IMR-90 (cell line): ENCODE data around the gene SPINT1. TPM values are rescaled to one million over a fixed set of nuclear protein-coding genes. Genes with fewer than 3 reads are reported as not detected.

ENCODE experiments used
- ATAC-seq: fragments of 200-7000 bp; cut with Tn5 transposase; 2 replicates; pipeline ENCODE4 v1.9.1; 2020; ENCODE audit warnings: low read depth, mild to moderate bottlenecking, moderate library complexity
- BruUV-seq: library from RNA; stranded (reverse); fragments of 400-500 nt; replicated peaks from 2 replicates; lab custom pipeline; 2021; lab: Mats Ljungman, UMichigan
- CTCF ChIA-PET: fragments of 300-600 bp; formaldehyde crosslinking; extraction: SDS; loops from one replicate; lab custom pipeline; 2021; ENCODE audit warnings: antibody characterized with exemption; lab: Yijun Ruan, JAX
- POLR2A ChIA-PET: fragments of 300-600 bp; sonication (Branson Sonifier 250); formaldehyde crosslinking; loops from one replicate; lab custom pipeline; 2022; ENCODE audit warnings: antibody characterized with exemption; ENCODE audit not compliant: unreplicated experiment; lab: Charles Lee
- DNase-seq: peaks from one replicate; pipeline ENCODE4 v3.0.0; 2013
- H2AFZ ChIP-seq: replicated peaks from 2 replicates; pipeline ENCODE3; 2013; ENCODE audit warnings: low read length, mild to moderate bottlenecking; ENCODE audit not compliant: poor library complexity
- H2AK5ac ChIP-seq: 2 replicates; pipeline ENCODE4 v1.6.1; 2013; ENCODE audit warnings: low read depth, low read length, inconsistent platforms
- H2AK9ac ChIP-seq: replicated peaks from 2 replicates; pipeline ENCODE3; 2013; ENCODE audit warnings: mild to moderate bottlenecking, low read depth, low read length, moderate library complexity; ENCODE audit not compliant: poor library complexity
- H2BK120ac ChIP-seq: 2 replicates; pipeline ENCODE4 v1.6.1; 2013; ENCODE audit warnings: low read depth, low read length, inconsistent platforms
- H2BK15ac ChIP-seq: 3 replicates; pipeline ENCODE4 v1.6.1; 2013; ENCODE audit warnings: low read depth, low read length, inconsistent platforms
- H2BK20ac ChIP-seq: 2 replicates; pipeline ENCODE4 v1.6.1; 2013; ENCODE audit warnings: low read depth, mild to moderate bottlenecking, inconsistent platforms, low read length, moderate library complexity
- H2BK5ac ChIP-seq: 2 replicates; pipeline ENCODE4 v1.6.1; 2013; ENCODE audit warnings: mild to moderate bottlenecking, low read depth, low read length, inconsistent platforms; ENCODE audit not compliant: poor library complexity, severe bottlenecking
- H3K14ac ChIP-seq: replicated peaks from 2 replicates; pipeline ENCODE4 v1.6.1; 2013; ENCODE audit warnings: low read depth, low read length, inconsistent platforms
- H3K18ac ChIP-seq: 2 replicates; pipeline ENCODE4 v1.6.1; 2013; ENCODE audit warnings: low read depth, low read length, control low read depth
- H3K23ac ChIP-seq: 2 replicates; pipeline ENCODE4 v1.6.1; 2013; ENCODE audit warnings: low read depth, low read length, inconsistent platforms
- H3K27ac ChIP-seq: 2 replicates; pipeline ENCODE4 v1.5.1; 2013; ENCODE audit warnings: mild to moderate bottlenecking, control low read depth, low read length; ENCODE audit not compliant: insufficient read depth
- H3K27me3 ChIP-seq: 2 replicates; pipeline ENCODE4 v1.6.1; 2013; ENCODE audit warnings: low read length; ENCODE audit not compliant: control insufficient read depth, insufficient read depth
- H3K36me3 ChIP-seq: 2 replicates; pipeline ENCODE4 v1.6.1; 2013; ENCODE audit warnings: low read length, mixed read lengths; ENCODE audit not compliant: control insufficient read depth, insufficient read depth
- H3K4ac ChIP-seq: 2 replicates; pipeline ENCODE4 v1.6.1; 2013; ENCODE audit warnings: low read depth, low read length, inconsistent platforms
- H3K4me1 ChIP-seq: 2 replicates; pipeline ENCODE4 v1.6.1; 2013; ENCODE audit warnings: low read length, mixed read lengths; ENCODE audit not compliant: control insufficient read depth, insufficient read depth
- H3K4me2 ChIP-seq: 2 replicates; pipeline ENCODE4 v1.6.1; 2013; ENCODE audit warnings: low read depth, mild to moderate bottlenecking, control low read depth, low read length, moderate library complexity
- H3K4me3 ChIP-seq: 2 replicates; pipeline ENCODE4 v1.5.1; 2013; ENCODE audit warnings: low read depth, mild to moderate bottlenecking, control low read depth, low read length, moderate library complexity; ENCODE audit not compliant: insufficient read depth
- H3K56ac ChIP-seq: 2 replicates; pipeline ENCODE4 v1.6.1; 2013; ENCODE audit warnings: low read length, inconsistent platforms; ENCODE audit not compliant: insufficient read depth; ENCODE audit errors: extremely low read depth
- H3K79me1 ChIP-seq, 2 experiments: 2 replicates each; pipeline ENCODE4 v1.6.1; 2013; ENCODE audit warnings: low read length in 2 of 2, inconsistent platforms in 1 of 2, low read depth in 1 of 2
- H3K9ac ChIP-seq: 2 replicates; pipeline ENCODE4 v1.6.1; 2013; ENCODE audit warnings: low read depth, low read length, control low read depth
- H3K9me1 ChIP-seq: 2 replicates; pipeline ENCODE4 v1.6.1; 2013; ENCODE audit warnings: low read length, inconsistent platforms; ENCODE audit not compliant: insufficient read depth
- H3K9me3 ChIP-seq: 2 replicates; pipeline ENCODE4 v1.6.1; 2013; ENCODE audit warnings: low read length; ENCODE audit not compliant: control insufficient read depth, insufficient read depth
- H4K20me1 ChIP-seq: 2 replicates; pipeline ENCODE4 v1.6.1; 2013; ENCODE audit warnings: low read length, inconsistent platforms; ENCODE audit not compliant: insufficient read depth
- H4K5ac ChIP-seq: 2 replicates; pipeline ENCODE4 v1.6.1; 2013; ENCODE audit warnings: mild to moderate bottlenecking, low read depth, low read length, control low read depth
- H4K8ac ChIP-seq, 2 experiments: 2 replicates each; pipeline ENCODE4 v1.6.1; 2013; ENCODE audit warnings: low read depth in 2 of 2, low read length in 2 of 2, control low read depth in 1 of 2, inconsistent platforms in 1 of 2
- H4K91ac ChIP-seq: 2 replicates; pipeline ENCODE4 v1.6.1; 2013; ENCODE audit warnings: low read depth, low read length, inconsistent platforms; ENCODE audit not compliant: insufficient read depth
- MAZ ChIP-seq: IDR thresholded peaks from 2 replicates; pipeline ENCODE4 v1.6.1; 2012; ENCODE audit warnings: low read depth, mild to moderate bottlenecking, low read length, improper control_type of control experiment, moderate library complexity, borderline replicate concordance
- POLR2A ChIP-seq: IDR thresholded peaks from 2 replicates; pipeline ENCODE4 v1.6.1; 2012; ENCODE audit warnings: mild to moderate bottlenecking, low read depth, low read length
- RFX5 ChIP-seq: IDR thresholded peaks from 2 replicates; pipeline ENCODE4 v1.8.0; 2012; ENCODE audit warnings: low read depth, mild to moderate bottlenecking, low read length, moderate library complexity
- USF2 ChIP-seq: fragments of 150-350 bp; IDR thresholded peaks from 2 replicates; pipeline ENCODE4 v1.6.1; 2017; ENCODE audit warnings: mild to moderate bottlenecking, antibody characterized with exemption, low read length, low read depth
- dilution Hi-C: fragments of 300-500 bp; cut with HindIII; formaldehyde crosslinking; loops from one replicate; pipeline ENCODE4 v1.14.3; 2018; ENCODE audit warnings: low sequenced_read_pairs; ENCODE audit not compliant: unreplicated experiment
- in situ Hi-C: fragments of 300-500 bp; cut with MboI; formaldehyde crosslinking; loops from 3 replicates; pipeline ENCODE4 v1.14.3; 2019; ENCODE audit warnings: low sequenced_read_pairs, inconsistent platforms, mixed read lengths
- intact Hi-C: fragments of 100-400 bp; cut with micrococcal nuclease; formaldehyde crosslinking; loops from 2 replicates; pipeline ENCODE4 v1.10.0; 2022
- polyA plus RNA-seq, 3 experiments: library from polyadenylated mRNA; depleted of rRNA; stranded (reverse); fragments of >200 nt; gene quantifications; 2 replicates each; pipeline ENCODE4 v1.2.3, GENCODE V29; 2012; ENCODE audit warnings: low replicate concordance in 1 of 3
- total RNA-seq: library from RNA; depleted of rRNA; stranded (reverse); fragments of >200 nt; gene quantifications from 2 replicates; pipeline ENCODE4 v1.2.3, GENCODE V29; 2012
- TF ChIP-seq, protein P1 (sequence below): fragments of 150-350 bp; IDR thresholded peaks from 2 replicates; pipeline ENCODE4 v1.6.1; 2016; ENCODE audit warnings: low read depth, mild to moderate bottlenecking, low read length, moderate library complexity, borderline replicate concordance

Gene SPINT1
- total and polyA plus RNA-seq, 2 of the 4 experiments (the other 2 are of a cell fraction) = 0.90 to 2.1 TPM

DNA sequence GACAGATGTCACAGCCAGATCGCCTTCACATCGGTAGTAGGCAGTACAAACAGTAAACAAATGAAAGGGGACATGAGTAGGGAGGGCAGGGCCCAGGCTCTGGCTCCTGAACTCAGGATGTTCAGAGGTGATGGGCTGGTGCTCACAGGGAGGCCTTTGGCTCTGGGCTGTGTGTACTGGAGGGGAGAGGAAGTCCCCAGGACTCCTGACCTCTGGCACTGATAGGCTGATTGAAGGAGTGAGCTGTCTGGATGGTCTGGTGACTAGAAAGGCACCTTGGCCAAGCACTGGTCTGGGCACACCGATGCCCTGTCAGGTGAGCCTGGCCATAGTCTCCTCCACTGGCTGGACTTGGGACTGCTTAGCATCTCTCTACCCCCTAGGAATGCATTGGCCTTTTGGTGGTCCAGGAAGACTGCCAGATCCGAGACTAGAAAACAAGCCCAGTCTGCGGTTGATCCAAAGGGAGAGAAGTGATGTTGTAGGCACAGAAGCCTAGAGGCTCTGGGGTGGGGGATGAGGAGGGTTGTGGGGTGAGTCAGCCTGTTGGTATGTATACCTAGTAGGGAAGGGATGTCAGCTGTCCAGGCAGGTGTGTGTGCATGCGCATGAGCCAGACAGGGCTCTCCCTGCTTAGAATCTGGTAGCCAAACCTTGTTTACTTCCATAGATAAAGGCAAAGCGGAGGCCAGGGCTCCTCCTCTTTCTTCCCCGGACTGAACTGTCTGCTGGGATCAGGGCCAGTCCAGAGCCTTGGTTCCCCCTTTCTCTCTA, 1.9 kb downstream of the SPINT1 start (continued):
- TF ChIP-seq POLR2A = no peak

- no peak overlapping the region for H2BK15ac ChIP-seq
- CTCF ChIA-PET = no interaction called here
- H2AK9ac ChIP-seq = no peak overlapping the region
- H3K27me3 ChIP-seq = peaks cover 43% of the 10 kb centered on the region
- H3K4me3 ChIP-seq = no peak overlapping the region
- dilution Hi-C loops (no loop called here), in situ Hi-C loops (no loop called here), intact Hi-C loops (no loop called here)
- H3K27ac ChIP-seq = no peak overlapping the region
- no peak overlapping the region for H4K5ac ChIP-seq
- no TSS peak for BruUV-seq
- no peak overlapping the region for H2BK20ac ChIP-seq
- H3K56ac ChIP-seq = no peak overlapping the region
- H2AFZ ChIP-seq = no peak overlapping the region
- H3K9me1 ChIP-seq = no peaks in the 10 kb centered on the region
- no peaks in the 10 kb centered on the region for H3K79me1 ChIP-seq
- no peak overlapping the region for H2BK5ac ChIP-seq
- no peak overlapping the region for H4K8ac ChIP-seq
- H4K20me1 ChIP-seq = peaks cover 5% of the 10 kb centered on the region; the same call in 1 of the 2 replicates
- no peak overlapping the region for H3K14ac ChIP-seq
- H3K23ac ChIP-seq = no peak overlapping the region
- POLR2A ChIA-PET = no interaction called here
- H3K9ac ChIP-seq = no peak overlapping the region
- 0 out of 2 replicates have a peak, but pooled peaks cover 3% of the 10 kb centered on the region for H3K4me1 ChIP-seq
- no peak overlapping the region for H2BK120ac ChIP-seq
- no peak overlapping the region for H3K4me2 ChIP-seq
- no peak overlapping the region for H3K18ac ChIP-seq
- H4K91ac ChIP-seq = no peak overlapping the region
- H3K4ac ChIP-seq = no peak overlapping the region
- no peak overlapping the region for H2AK5ac ChIP-seq
- no peak for ATAC-seq
- no peaks in the 10 kb centered on the region for H3K36me3 ChIP-seq
- no peak for DNase-seq
- TF ChIP-seq USF2 (no peak), RFX5 (no peak), MAZ (no peak)
- TF ChIP-seq, protein P1, sequence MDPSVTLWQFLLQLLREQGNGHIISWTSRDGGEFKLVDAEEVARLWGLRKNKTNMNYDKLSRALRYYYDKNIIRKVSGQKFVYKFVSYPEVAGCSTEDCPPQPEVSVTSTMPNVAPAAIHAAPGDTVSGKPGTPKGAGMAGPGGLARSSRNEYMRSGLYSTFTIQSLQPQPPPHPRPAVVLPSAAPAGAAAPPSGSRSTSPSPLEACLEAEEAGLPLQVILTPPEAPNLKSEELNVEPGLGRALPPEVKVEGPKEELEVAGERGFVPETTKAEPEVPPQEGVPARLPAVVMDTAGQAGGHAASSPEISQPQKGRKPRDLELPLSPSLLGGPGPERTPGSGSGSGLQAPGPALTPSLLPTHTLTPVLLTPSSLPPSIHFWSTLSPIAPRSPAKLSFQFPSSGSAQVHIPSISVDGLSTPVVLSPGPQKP = no peak
- no peaks in the 10 kb centered on the region for H3K9me3 ChIP-seq
Observed at GRCh38 chr15:40846841-40847222, 3.0 kb downstream of the SPINT1 start.
